Chondrocyte (in vitro differentiated cells): Measurements from ENCODE around the gene IL12RB2. TPM values are rescaled to one million over a fixed set of nuclear protein-coding genes. Genes with fewer than 3 reads are reported as not detected.

Experiments
- DNase-seq: peaks from one replicate; pipeline ENCODE4 v3.0.0; 2021; ENCODE audit warnings: mixed read lengths, low spot score
- H3K27ac Mint-ChIP-seq: one replicate; pipeline ENCODE4 v1.8.0; 2021; ENCODE audit warnings: mild to moderate bottlenecking, moderate library complexity, mixed read lengths; ENCODE audit not compliant: unreplicated experiment
- H3K27me3 Mint-ChIP-seq: 2 replicates; pipeline ENCODE4 v1.8.0; 2021; ENCODE audit warnings: low read depth, mixed read lengths
- H3K36me3 Mint-ChIP-seq: 2 replicates; pipeline ENCODE4 v1.8.0; 2021; ENCODE audit warnings: low read depth, mixed read lengths
- H3K4me1 Mint-ChIP-seq: 2 replicates; pipeline ENCODE4 v1.8.0; 2021; ENCODE audit warnings: low read depth, mild to moderate bottlenecking, mixed read lengths
- H3K4me3 Mint-ChIP-seq: one replicate; pipeline ENCODE4 v1.8.0; 2021; ENCODE audit warnings: mild to moderate bottlenecking, moderate library complexity, mixed read lengths; ENCODE audit not compliant: unreplicated experiment
- H3K9me3 Mint-ChIP-seq: 2 replicates; pipeline ENCODE4 v1.8.0; 2021; ENCODE audit warnings: low read depth, mixed read lengths
- CTCF ChIP-seq: fragments of 200-600 bp; sonication (generic); IDR thresholded peaks from 2 replicates; pipeline ENCODE4 v1.5.0; 2021; ENCODE audit warnings: antibody characterized with exemption, mild to moderate bottlenecking, moderate library complexity
- total RNA-seq: library from RNA; stranded (reverse); gene quantifications from 3 replicates; pipeline ENCODE4 v1.2.1, GENCODE V29; 2021

IL12RB2 gene
- total RNA-seq, 1 donor from 2014 or later: not detected

DNA sequence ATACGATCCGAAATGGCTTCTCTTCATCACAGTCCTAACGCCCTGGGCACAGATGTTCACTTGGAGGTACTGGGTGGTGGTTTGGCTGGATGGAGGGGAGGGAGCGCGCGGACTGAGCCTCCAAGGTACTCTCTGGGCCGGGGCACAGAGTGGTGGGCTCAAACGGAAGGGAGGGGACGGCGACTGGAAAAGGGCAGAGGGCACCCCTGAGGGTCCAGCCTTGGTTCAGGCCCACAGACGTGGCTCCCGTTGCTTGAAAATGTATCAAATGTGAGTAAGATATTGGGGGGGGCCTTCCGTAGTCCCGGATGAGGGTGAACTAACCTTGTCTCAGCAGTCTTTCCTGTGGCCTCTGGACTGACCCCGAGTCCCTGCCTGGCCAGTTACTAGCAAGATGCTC lies 463 bp downstream of the IL12RB2 start:
- no peaks in the 10 kb centered on the region for H3K9me3 Mint-ChIP-seq
- no peak for TF ChIP-seq CTCF
- H3K27me3 Mint-ChIP-seq: peaks cover 28% of the 10 kb centered on the region
- peaks cover 1% of the 10 kb centered on the region for H3K36me3 Mint-ChIP-seq
- H3K27ac Mint-ChIP-seq: no peak overlapping the region
- peaks cover 6% of the 10 kb centered on the region for H3K4me1 Mint-ChIP-seq
- no peak for DNase-seq
- peak overlapping the region; percentile 63 for H3K4me3 Mint-ChIP-seq

- peaks cover 4% of the 10 kb centered on the region for H3K4me1 Mint-ChIP-seq
- H3K4me3 Mint-ChIP-seq: no peak overlapping the region
- TF ChIP-seq CTCF: no peak
- no peak for DNase-seq
- peaks cover 16% of the 10 kb centered on the region for H3K27me3 Mint-ChIP-seq
- no peak overlapping the region for H3K27ac Mint-ChIP-seq
- H3K36me3 Mint-ChIP-seq: peaks cover 1% of the 10 kb centered on the region
- H3K9me3 Mint-ChIP-seq: no peaks in the 10 kb centered on the region
Observed at GRCh38 chr1:67312615-67313014, 4.9 kb downstream of the IL12RB2 start.

- H3K4me3 Mint-ChIP-seq: no peak overlapping the region
- H3K9me3 Mint-ChIP-seq: no peaks in the 10 kb centered on the region
- H3K27ac Mint-ChIP-seq: no peak overlapping the region
- no peak for TF ChIP-seq CTCF
- H3K36me3 Mint-ChIP-seq: peaks cover 1% of the 10 kb centered on the region
- H3K27me3 Mint-ChIP-seq: peaks cover 10% of the 10 kb centered on the region
- peaks cover 2% of the 10 kb centered on the region for H3K4me1 Mint-ChIP-seq
- no peak for DNase-seq
Observed at GRCh38 chr1:67313934-67314671, 6.4 kb downstream of the IL12RB2 start.

GRCh38 chr1:67314696-67315095 lies 7.0 kb downstream of the IL12RB2 start:
- no peak overlapping the region for H3K27ac Mint-ChIP-seq
- H3K4me1 Mint-ChIP-seq: peaks cover 2% of the 10 kb centered on the region
- peaks cover 1% of the 10 kb centered on the region for H3K36me3 Mint-ChIP-seq
- TF ChIP-seq CTCF: no peak
- no peak for DNase-seq
- no peaks in the 10 kb centered on the region for H3K9me3 Mint-ChIP-seq
- H3K27me3 Mint-ChIP-seq: peaks cover 7% of the 10 kb centered on the region
- no peak overlapping the region for H3K4me3 Mint-ChIP-seq

GRCh38 chr1:67316180-67316902 lies 8.7 kb downstream of the IL12RB2 start:
- H3K27me3 Mint-ChIP-seq: peaks cover 9% of the 10 kb centered on the region
- no peak overlapping the region for H3K27ac Mint-ChIP-seq
- no peak for DNase-seq
- no peak overlapping the region for H3K4me3 Mint-ChIP-seq
- peaks cover 2% of the 10 kb centered on the region for H3K4me1 Mint-ChIP-seq
- H3K9me3 Mint-ChIP-seq: no peaks in the 10 kb centered on the region
- peaks cover 1% of the 10 kb centered on the region for H3K36me3 Mint-ChIP-seq
- no peak for TF ChIP-seq CTCF
